ENCODE data around the gene THRA.
"Not testable (repeated sequence)": the region's sequence is repeated elsewhere in the genome, so short reads cannot be mapped to it uniquely, and the experiment has no call there.

Gene THRA

DNA sequence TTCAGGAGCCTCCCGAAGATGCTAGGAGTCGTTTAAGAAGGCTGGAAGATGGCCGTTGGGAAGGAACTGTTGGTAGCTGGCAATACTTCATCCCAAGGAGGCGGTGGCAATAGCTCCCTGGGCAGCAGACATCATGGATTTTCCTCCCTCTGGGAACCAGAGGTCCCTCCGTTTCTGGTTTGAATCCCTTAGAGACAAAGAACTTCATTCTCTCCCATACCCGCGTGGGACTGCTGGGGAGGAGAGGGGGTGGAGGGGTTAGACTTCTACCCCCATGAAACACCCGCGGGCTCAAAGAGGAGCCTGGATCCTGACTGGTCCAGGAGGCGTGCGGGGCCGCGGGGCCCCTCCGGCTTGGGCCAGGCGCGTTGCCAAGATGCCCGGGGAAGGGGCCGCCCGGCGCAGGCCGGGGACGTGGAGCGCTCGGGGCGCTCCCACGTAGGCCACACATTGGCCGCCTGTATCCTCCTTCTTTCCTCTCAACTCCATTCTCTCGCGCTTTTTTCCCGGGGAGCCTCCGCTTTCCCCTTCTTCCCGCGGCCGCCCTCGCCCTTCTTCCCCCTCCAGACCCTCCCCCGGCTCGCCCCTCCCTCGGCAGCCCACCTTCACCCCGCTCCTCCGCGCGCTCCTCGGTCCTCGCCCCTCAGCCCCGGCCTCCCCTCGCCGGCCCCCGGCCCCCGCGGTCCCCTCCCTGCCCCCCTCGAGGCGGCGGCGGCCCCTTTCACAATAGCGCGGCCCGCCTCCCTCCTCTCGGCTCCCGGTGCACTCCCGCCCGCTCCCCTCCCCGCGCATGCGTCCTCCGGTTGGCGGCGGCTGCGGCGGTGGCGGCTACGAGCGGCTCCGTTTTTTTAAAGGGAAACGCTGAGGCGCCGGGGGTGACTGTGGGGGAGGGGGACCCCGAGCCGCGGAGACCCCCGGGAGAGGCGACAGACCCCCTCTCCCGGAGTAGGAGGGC is 58.7 kb downstream of the THRA start, which contains the start of gene MSL1:
Gene MSL1 (plus strand): TSS at position 791 of the 955 bp plus-strand sequence. CDS start 642 bp downstream, outside the sequence.
- peak; percentile 89 for DNase-seq

DNA sequence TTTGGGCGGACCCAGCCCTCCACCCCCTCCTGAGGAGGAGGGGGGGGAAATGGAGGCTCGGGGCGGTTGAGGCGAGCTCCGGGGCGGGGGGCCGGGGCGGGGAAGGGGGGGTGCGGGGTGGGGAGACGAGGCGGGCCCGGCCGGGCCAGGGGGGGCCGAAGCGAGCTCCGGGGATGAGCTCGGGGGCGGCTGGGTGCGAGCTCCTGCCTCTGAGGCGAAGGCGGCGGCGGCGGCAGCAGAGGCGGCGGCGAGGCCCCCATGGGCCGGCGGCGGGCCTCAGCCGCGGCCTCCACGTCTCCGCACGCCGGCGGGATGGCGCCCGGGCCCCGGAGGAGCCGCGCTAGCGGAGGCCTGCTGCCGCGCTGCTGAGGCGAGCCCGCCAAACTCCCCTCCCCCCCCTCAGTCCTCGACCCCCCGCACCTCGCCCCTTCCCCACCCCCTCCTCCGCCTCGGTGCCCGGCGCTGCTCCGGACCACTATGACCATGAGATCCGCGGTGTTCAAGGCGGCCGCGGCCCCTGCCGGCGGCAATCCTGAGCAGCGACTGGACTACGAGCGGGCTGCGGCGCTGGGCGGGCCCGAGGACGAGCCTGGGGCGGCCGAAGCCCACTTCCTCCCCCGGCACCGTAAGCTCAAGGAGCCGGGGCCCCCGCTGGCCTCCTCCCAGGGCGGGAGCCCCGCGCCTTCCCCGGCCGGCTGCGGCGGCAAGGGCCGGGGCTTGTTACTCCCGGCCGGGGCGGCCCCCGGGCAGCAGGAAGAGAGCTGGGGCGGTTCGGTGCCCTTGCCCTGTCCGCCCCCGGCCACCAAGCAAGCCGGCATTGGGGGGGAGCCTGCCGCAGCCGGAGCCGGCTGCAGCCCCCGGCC is 59.6 kb downstream of the THRA start:
- DNase-seq: no peak

DNA sequence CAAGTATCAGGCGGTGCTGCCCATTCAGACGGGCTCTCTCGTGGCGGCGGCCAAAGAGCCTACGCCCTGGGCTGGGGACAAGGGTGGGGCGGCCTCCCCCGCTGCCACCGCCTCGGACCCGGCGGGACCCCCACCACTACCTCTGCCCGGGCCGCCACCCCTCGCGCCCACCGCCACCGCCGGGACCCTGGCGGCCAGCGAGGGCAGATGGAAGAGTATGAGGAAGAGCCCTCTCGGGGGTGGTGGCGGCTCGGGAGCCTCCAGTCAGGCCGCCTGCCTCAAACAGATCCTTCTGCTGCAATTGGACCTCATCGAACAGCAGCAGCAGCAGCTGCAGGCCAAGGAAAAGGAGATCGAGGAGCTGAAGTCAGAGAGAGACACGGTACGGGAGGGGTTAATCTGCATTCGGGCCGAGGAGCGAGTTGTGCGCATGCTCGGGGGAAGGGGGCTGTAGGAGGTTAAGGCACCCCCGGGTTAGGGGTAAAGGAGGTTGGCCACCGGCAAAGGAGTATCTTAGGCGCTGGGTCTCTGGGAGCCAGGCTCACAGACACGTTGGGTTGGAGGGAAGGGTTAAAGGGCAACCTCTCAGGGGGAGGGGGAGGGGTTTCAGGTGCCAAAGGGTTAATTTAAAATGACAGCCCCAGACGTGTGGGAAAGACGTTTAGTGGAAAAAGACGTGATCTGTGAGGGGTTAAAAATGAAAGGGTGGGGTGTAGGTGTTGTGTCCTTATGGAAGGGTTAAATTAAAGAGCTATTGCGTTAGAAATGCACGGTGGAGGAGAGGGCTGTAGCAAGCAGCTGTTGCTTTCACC is 60.4 kb downstream of the THRA start:
- DNase-seq: peak; percentile 64

DNA sequence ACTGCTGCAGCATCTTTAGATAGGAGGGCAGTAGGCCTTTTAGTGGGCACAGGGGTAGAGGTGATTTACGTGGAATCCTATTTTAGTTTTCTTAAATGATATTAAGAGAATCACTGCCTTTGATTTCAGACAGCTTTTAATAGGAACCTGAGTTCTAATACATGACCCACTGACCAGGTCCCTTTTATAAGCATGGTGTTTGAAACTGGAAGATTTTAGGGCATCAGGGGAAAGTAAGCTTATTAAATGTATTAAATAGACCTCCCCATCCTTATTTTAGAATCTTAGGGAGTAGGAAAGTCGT is 61.0 kb downstream of the THRA start:
- DNase-seq: no peak

DNA sequence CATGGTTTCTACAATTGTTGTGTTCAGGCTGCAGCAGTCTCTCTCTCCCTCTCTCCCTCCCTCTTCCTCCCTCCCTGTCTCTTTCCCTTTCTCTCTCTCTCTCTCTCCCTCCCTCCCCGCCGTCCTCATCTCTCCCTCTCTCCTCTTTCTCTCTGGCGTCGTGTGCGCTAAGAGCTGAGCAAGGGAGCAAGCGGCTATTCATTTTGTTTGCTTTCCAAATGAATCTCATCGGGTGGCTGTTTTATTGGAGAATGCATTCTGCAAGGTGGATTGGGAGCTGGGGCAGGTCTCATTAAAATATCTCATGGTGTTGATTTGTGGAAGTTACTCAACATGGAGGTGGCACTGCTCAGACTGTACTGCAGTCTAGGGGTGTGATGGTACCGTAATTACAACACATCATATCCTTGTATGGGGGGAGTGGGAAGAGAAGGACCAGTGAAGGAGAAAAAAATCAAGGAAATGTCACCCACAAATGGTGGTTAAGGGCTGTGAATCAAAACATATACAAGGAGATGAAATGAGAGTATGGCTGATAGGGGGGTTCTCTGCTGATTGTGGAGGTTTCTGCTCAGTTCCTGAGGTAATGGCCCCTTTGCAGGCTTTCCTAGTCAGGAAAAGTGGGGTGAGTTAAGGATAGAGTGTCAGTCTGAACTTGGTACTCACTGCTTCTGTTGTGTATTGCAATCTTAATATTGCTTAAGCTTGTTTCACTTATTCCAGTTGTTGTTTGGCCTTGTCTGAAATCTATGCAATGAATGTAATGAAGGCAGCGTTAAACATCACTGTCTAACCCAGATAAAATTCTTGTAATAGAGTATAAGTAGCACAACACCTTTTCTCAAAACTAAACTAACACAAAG is 61.7 kb downstream of the THRA start:
- DNase-seq: no peak

DNA sequence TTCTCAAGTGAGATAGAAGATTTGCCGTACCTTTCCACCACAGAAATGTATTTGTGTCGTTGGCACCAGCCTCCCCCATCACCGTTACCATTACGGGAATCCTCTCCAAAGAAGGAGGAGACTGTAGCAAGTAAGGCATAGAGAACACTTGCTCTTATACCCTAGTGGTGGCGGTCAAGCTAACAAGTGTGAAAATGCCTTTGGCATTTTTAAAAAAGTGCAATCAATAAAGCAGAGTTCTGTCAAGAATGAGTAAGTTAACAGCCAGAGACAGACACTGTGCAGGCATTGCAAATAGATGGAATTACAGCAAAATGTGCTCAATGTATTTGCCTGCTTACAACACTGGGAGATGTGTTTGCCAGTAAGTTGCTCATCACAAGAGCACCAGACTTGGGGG is 66.7 kb downstream of the THRA start:
- DNase-seq: no peak

DNA sequence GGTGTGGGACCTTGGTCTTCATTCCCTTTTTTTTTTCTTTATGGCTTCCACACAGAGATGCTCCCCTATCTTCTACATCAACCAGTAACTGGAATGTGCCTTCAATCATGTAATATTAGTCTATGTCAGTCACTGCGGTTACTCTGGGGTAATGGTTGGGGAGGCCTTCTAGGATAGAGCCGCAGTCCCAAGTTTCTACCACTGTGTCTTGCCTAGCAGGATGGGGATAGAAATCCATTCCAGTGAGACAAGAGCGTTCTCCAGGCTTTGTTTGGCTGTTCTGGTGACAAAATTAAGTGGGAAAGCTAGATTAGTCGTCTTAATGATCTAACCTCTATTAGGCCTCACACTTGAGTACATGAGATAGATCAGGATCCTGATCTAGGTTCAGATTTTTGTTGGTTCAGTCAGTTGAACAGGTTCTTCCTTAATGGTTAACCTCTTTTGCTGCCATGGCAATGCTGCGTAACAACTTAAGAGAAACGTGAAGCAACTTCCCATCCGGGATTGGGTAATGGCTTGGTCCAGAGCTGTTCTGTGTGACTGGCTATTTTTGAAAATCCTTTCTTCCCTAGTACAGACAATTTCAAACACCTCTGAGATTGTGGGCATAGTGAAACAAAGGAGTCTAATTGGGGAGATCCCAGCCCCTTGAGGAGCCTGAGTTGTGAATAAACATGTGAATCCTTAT is 67.7 kb downstream of the THRA start:
- DNase-seq: no peak

DNA sequence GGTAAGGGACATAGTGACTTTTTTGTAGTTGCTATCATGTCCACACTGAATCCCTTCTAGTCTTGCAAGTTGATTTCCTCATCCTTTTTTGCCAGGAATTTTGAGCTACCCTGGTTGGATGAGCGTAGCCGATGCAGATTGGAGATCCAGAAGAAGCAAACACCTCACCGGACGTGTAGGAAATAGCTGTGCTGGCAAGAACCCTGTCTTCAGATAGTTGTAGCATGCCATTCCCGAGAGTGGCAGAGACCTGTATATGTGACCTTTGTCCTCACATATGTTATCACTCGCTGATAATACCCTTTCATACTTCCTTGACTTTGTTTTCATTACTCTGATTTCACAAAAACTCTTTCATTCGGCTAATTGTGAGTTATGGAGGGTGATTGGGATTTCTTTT is 71.4 kb downstream of the THRA start:
- no peak for DNase-seq

DNA sequence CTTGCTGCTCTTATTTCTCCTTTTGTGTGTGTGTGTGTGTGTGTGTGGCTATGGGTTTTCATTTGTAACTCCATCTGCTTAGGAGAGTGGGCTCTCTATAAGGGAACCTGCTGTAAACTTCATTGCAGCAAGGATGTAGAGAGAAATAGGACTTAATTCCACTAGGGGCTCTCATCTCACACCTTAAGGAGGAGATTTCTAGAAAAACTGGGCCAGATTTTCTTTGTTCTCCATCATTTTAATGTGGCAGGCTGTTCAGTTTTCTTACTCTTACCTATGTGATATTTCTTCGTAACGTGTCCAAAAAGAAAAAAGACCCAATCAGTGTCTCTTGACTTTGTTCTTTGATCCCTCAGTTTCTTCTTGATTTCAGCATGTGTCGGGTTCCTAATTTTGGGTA is 73.1 kb downstream of the THRA start:
- DNase-seq: no peak

DNA sequence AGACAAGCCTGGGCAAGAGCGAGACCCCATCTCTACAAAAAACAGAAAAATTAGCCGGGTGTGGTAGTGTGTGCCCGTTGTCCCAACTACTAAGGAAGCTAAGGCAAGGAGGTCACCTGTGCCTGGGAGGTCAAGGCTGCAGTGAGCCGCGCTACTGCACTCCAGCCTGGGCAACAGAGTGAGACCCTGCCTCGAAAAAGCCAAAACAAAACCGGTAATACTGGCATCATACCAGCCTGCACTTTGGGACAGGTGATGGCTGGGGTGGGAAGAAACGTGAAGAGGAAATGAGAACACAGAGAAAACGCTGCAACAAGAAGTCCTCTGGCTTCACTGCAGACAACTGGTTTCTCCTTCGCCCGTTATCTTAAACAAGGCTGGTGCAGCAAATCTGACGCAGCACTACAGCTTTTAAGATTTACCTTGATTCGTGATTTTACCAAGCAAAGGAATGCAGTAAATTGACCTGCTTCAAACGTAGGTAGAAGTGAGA is 76.8 kb downstream of the THRA start:
- DNase-seq: no peak

DNA sequence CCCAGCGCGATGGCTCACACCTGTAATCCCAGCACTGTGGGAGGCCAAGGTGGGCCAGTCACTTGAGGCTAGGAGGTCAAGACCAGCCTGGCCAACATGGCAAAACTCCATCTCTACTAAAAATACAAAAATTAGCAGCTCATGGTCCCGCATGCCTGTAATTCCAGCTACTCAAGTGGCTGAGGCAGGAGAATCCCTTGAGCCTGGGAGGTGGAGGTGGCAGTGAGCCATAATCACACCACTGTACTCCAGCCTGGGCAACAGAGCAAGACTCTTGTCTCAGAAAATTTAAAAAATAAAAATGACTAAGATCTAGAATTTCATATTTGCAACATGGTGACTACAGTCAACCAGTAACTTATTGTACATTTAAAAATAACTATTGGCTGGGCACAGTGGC is 80.4 kb downstream of the THRA start:
- DNase-seq: not testable (repeated sequence)
